Stimulated activated CD4-positive, alpha-beta T cell treated with anti-CD3 and anti-CD28 coated beads, TNF-alpha, amount 100 ng/mL, for 4 hours (primary cell): ENCODE results near the gene SKI.

Experiments used
- DNase-seq, 3 experiments: peaks; one replicate each; pipeline ENCODE4 v3.0.0-alpha.2; 2020; ENCODE audit warnings: low read depth in 3 of 3

SKI gene

GRCh38 chr1:2229911-2230731 is 2.0 kb downstream of the SKI start:
- no peak for DNase-seq

- no peak for DNase-seq
Observed at GRCh38 chr1:2230781-2231531, 2.8 kb downstream of the SKI start.

- DNase-seq, result peak in 2 of 3 experiments; percentile 52 to 65
Observed at GRCh38 chr1:2231532-2232254, 3.6 kb downstream of the SKI start.

- DNase-seq, result no peak
Observed at GRCh38 chr1:2232255-2232915, 4.3 kb downstream of the SKI start.

GRCh38 chr1:2232916-2233438 is 4.9 kb downstream of the SKI start:
- no peak for DNase-seq

- no peak for DNase-seq
Observed at GRCh38 chr1:2233468-2233867, 5.3 kb downstream of the SKI start.

GRCh38 chr1:2233997-2234761 is 6.1 kb downstream of the SKI start:
- DNase-seq, result peak in 1 of 3 experiments; percentile 59

GRCh38 chr1:2234762-2235113 is 6.6 kb downstream of the SKI start:
- DNase-seq, result no peak

GRCh38 chr1:2235300-2235998 is 7.3 kb downstream of the SKI start:
- no peak for DNase-seq

GRCh38 chr1:2236695-2237677 is 8.9 kb downstream of the SKI start:
- DNase-seq, result no peak

- no peak for DNase-seq
Observed at GRCh38 chr1:2237773-2238172, 9.7 kb downstream of the SKI start.

- DNase-seq, result no peak
Observed at GRCh38 chr1:2238361-2239012, 10.4 kb downstream of the SKI start.

- DNase-seq, result no peak
Observed at GRCh38 chr1:2239013-2239370, 10.9 kb downstream of the SKI start.

GRCh38 chr1:2239384-2239985 is 11.4 kb downstream of the SKI start:
- no peak for DNase-seq

- no peak for DNase-seq
Observed at GRCh38 chr1:2240270-2241156, 12.4 kb downstream of the SKI start.

GRCh38 chr1:2241820-2242219 is 13.7 kb downstream of the SKI start:
- no peak for DNase-seq
